ENCODE data around the gene CLCA4.

The CLCA4 gene

DNA sequence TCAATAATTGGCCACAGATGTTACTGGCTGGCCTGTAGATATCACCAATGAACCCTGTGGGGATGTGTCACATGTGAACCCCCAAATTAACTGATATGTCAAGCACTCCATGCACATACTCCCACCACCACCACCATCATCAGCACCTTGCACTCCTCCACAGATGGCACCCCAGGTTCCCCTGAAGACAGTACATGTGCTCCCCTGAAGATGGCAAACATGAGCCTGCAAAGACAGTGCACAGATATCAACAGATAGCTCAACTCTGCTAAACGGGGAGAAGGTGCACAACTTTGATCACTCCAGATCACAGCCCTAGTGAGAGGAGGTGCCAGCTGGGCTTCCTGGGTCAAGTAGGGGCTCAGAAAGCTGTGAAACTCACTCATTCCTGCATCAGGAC lies 74.4 kb downstream of the CLCA4 start:
- DNase-seq = no peak

All from retina (tissue), 1 donor.